H1 (cell line): ENCODE results near the gene FOXN3. TPM values are rescaled to one million over a fixed set of nuclear protein-coding genes. Genes with fewer than 3 reads are reported as not detected.
A peak's percentile ranks its signal among the peaks of the same experiment; 100 is the strongest.

Experiments used
- CHD1 ChIP-seq: IDR thresholded peaks from 2 replicates; pipeline ENCODE4 v1.6.1; 2012; ENCODE audit warnings: low read depth, low read length, improper control_type of control experiment
- CTBP2 ChIP-seq: IDR thresholded peaks from 2 replicates; pipeline ENCODE4 v1.7.0; 2011; ENCODE audit warnings: borderline replicate concordance, mild to moderate bottlenecking, moderate library complexity, mixed read lengths, low read length; ENCODE audit not compliant: insufficient read depth, insufficient read length
- FOSL1 ChIP-seq: IDR thresholded peaks from 2 replicates; pipeline ENCODE4 v1.6.1; 2011; ENCODE audit warnings: mild to moderate bottlenecking, low read depth, low read length, moderate library complexity; ENCODE audit not compliant: insufficient read depth
- GTF2F1 ChIP-seq: IDR thresholded peaks from 2 replicates; pipeline ENCODE4 v1.6.1; 2012; ENCODE audit warnings: low read depth, low read length, improper control_type of control experiment, borderline replicate concordance
- MAX ChIP-seq: IDR thresholded peaks from 2 replicates; pipeline ENCODE4 v1.6.1; 2012; ENCODE audit warnings: inconsistent platforms
- RBBP5 ChIP-seq: IDR thresholded peaks from 2 replicates; pipeline ENCODE4 v1.7.1; 2012; ENCODE audit warnings: low read depth, mild to moderate bottlenecking, inconsistent platforms, low read length, moderate library complexity, borderline replicate concordance
- SAP30 ChIP-seq: fragments of 300-600 bp; sonication (generic); IDR thresholded peaks from 2 replicates; pipeline ENCODE4 v1.7.1; 2012; ENCODE audit warnings: low read length, moderate library complexity, mild to moderate bottlenecking, inconsistent platforms; ENCODE audit not compliant: insufficient read depth, insufficient replicate concordance
- SP4 ChIP-seq: IDR thresholded peaks from 2 replicates; pipeline ENCODE4 v1.6.1; 2012; ENCODE audit warnings: low read length, inconsistent platforms
- SUZ12 ChIP-seq: fragments of 200-600 bp; sonication (generic); IDR thresholded peaks from 2 replicates; pipeline ENCODE4 v1.6.1; 2012; ENCODE audit warnings: mild to moderate bottlenecking, inconsistent platforms, low read length, moderate library complexity, mixed read lengths
- TAF1 ChIP-seq: IDR thresholded peaks from 2 replicates; pipeline ENCODE4 v1.6.1; 2011; ENCODE audit warnings: mild to moderate bottlenecking, low read depth, low read length
- TBP ChIP-seq: IDR thresholded peaks from 2 replicates; pipeline ENCODE4 v1.6.1; 2011; ENCODE audit warnings: low read depth, low read length, improper control_type of control experiment
- TEAD4 ChIP-seq: IDR thresholded peaks from 2 replicates; pipeline ENCODE4 v1.6.1; 2012; ENCODE audit warnings: low read depth, low read length, inconsistent platforms, mixed read lengths
- USF2 ChIP-seq: IDR thresholded peaks from 2 replicates; pipeline ENCODE4 v1.6.1; 2011; ENCODE audit warnings: low read length, improper control_type of control experiment
- polyA plus RNA-seq, 7 experiments: library from polyadenylated mRNA; depleted of rRNA in 3 of 7; stranded (reverse) in 5 of 7; unstranded in 2 of 7; fragments of >200 nt in 5 of 7; fragments of 200-250 nt in 2 of 7; gene quantifications; 1 replicate in 5 of 7; 2 replicates in 1 of 7; 4 replicates in 1 of 7; pipeline versions ENCODE4 v1.2.1 to v1.2.3, GENCODE V29; 2011 to 2013; ENCODE audit warnings: missing spikeins in 2 of 7, mixed read lengths in 2 of 7
- total RNA-seq: library from RNA; stranded (reverse); fragmentation: NEBNext Ultra II Directional; extraction: Animal tissue kit (Norgen Biotek cat#: 25700); gene quantifications from 2 replicates; pipeline ENCODE4 v1.2.1, GENCODE V29; 2021
- TF ChIP-seq, protein P1 (sequence below), 3 experiments: IDR thresholded peaks; 1 replicate in 2 of 3; 2 replicates in 1 of 3; pipeline versions ENCODE4 v1.5.1 to v1.6.1; 2011; ENCODE audit warnings: low read length in 3 of 3, mild to moderate bottlenecking in 3 of 3, inconsistent platforms in 2 of 3, low read depth in 1 of 3, moderate library complexity in 1 of 3; ENCODE audit not compliant: insufficient read depth in 1 of 3; ENCODE audit errors: control extremely low read depth in 1 of 3

Gene FOXN3
- total and polyA plus RNA-seq, 2 of the 8 experiments (the other 6 are each of a cell fraction or from before 2014, with no cell fraction given), result 52.6 to 178 TPM

DNA sequence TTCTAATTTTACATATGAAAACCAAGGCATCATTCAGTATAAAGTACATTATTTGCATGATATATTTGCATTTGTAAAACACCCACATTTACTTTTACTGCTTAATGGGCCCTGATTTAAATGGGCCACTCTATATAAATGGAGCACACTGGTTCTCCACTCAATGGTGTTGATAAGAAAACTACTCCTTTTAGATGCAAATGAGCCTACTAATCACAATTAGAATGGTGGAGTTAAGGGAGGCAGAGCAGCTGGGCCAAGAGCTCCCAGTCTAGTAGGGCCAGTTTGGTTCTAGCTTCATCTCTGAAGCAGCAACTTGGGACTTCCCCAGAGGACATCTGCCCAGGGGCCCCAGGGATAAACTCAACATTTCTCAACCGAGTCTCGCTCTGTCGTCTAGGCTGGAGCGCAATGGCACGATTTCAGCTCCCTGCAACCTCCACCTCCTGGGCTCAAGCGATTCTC is 120.7 kb downstream of the FOXN3 start (continued):
- TF ChIP-seq CTBP2 (peak; percentile 49), GTF2F1 (no peak), RBBP5 (no peak), MAX (no peak), TBP (peak; percentile 36; the same call in 1 of the 2 replicates), SAP30 (no peak), SUZ12 (no peak), USF2 (no peak), SP4 (no peak), FOSL1 (no peak), CHD1 (no peak), TAF1 (no peak; the same call in 1 of the 2 replicates), TEAD4 (no peak)
- TF ChIP-seq, protein P1, sequence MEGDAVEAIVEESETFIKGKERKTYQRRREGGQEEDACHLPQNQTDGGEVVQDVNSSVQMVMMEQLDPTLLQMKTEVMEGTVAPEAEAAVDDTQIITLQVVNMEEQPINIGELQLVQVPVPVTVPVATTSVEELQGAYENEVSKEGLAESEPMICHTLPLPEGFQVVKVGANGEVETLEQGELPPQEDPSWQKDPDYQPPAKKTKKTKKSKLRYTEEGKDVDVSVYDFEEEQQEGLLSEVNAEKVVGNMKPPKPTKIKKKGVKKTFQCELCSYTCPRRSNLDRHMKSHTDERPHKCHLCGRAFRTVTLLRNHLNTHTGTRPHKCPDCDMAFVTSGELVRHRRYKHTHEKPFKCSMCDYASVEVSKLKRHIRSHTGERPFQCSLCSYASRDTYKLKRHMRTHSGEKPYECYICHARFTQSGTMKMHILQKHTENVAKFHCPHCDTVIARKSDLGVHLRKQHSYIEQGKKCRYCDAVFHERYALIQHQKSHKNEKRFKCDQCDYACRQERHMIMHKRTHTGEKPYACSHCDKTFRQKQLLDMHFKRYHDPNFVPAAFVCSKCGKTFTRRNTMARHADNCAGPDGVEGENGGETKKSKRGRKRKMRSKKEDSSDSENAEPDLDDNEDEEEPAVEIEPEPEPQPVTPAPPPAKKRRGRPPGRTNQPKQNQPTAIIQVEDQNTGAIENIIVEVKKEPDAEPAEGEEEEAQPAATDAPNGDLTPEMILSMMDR (IDR thresholded peaks at IDR 0.05; ENCODE audit: control extremely low read depth in 1 of 3, insufficient read depth in 1 of 3, low read depth in 1 of 3, low read length in 3 of 3), result no peak
